GM19193 (cell line): ENCODE measurements around the gene COLEC12.

Experiments
- POLR2A ChIP-seq: IDR thresholded peaks from 4 replicates; pipeline ENCODE4 v1.6.1; 2011; ENCODE audit not compliant: insufficient read depth, insufficient read length; ENCODE audit errors: extremely low read depth

Gene COLEC12

DNA sequence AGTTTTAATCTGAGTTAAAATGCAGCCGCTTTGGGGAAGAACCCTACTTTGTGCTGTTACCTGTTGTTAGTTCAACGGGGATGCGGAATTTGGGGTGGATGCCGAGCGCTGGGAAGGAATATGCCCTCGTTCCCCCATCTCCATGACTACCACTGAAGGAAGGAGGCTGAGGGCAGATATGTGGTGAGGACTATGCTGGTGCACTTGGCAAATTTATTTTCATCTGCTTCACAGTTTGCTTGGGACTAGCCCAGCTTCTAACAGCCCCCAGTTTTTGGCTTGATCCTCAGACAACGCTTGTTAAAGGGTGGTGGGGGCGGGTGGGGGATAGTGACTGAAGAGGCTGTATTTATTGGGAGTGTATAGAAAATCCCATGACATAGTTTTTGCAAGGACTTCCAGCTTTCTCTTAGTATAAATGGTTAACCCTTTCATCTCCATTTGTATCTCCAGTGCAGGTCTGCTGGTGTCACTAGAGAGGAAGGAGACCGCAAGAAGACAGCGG is 100.8 kb downstream of the COLEC12 start:
- no peak for TF ChIP-seq POLR2A

DNA sequence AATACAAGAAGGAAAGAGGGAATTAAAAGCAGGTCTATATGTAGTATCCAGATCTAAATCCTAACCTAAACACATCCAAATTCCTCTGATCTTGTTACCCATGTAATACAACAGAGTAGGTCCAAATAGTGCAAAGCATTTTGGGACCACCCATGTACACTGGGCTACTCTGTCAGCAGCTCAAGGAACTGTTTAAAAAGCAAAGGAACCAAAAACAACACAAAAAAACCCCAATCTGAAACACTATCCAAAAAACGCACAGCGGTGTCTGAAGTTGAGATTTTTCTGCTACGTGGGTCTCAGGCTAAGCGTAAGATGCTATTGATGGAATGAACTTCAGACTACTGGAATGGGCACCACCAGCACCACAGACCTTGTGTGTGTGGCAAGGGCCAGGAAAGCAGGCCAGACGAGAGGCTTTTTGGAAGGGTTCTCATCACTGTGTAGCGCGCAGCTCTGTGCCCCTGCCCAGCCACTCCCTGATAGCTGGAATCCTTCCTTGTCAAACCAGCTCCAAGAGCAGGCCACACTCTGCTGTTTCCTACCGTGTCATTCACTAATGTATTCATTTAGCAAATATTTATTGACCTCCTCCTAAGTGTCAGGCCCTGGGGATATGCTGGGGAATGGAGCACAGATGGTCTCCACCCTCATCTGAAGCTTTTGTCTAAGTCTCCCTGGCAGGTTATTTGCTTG is 101.4 kb downstream of the COLEC12 start:
- TF ChIP-seq POLR2A, result no peak

DNA sequence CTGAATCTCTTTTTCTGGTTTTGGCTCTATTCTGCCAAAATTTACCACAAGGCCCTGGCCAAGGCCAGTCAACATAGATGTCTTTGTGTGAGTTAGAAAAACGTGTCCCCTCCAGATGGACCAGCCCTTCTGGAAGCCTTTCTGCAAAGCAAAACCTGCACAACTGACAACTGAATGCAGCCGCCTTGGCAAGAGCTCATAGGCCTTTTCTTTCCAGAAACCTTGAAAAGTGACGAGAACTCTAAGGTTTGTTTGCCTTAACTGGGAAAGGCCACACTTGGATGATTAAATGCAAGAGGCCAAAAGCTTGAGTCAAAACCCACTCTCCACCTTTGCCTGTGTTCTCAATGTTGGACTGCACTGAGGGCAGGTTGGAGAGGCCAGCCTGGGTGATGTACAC is 103.9 kb downstream of the COLEC12 start:
- no peak for TF ChIP-seq POLR2A

DNA sequence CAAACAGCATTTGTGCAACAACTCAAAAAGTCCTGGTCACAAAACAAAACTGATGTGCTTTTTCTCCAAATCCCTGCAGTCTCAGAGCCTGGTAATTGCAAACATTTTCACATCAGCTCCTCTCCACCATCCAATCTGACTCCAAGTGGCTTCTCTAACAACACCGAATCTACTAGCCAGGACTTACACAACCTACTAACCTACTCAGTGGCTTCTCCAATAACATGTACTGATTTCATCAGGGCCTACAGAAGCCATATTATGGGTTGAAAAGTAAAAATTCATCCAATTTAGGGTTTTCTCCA is 104.3 kb downstream of the COLEC12 start:
- no peak for TF ChIP-seq POLR2A

DNA sequence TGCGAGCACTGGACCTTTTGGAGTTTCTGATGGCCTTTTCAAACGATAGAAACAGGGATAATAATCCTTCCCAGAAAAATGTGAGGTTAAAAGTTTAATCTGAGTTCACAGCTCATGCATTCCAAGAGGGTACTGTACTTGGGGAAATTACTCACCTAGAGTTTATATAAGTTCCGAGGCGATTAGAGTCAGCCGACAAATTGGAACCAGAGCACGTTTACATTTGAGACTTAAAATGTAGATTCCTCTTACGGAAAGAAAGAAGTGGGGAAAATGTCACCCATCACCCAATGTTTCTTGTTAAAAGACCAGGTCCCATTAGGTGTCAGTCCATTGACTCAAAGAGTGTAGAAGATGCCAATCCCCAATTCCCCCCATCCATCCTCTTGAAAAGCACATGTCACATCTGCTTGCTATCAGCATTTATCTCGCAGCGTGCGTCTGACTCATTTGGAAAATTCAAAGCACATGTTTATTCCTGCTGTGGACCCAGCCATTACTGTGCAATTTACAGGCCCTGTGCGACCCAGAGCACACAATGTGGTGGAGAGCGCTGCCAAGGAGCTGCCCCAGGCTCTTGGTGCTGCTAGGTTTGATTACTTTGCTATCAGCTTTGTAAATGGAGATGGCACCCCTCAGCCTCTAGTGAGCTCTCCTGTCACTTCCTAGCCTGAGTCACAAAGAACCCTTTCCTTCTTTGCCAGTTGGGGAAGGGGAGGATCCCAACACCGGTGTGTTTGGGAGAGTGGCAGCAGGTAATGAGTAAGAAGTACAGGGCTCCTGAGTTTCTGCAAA is 104.8 kb downstream of the COLEC12 start:
- no peak for TF ChIP-seq POLR2A

DNA sequence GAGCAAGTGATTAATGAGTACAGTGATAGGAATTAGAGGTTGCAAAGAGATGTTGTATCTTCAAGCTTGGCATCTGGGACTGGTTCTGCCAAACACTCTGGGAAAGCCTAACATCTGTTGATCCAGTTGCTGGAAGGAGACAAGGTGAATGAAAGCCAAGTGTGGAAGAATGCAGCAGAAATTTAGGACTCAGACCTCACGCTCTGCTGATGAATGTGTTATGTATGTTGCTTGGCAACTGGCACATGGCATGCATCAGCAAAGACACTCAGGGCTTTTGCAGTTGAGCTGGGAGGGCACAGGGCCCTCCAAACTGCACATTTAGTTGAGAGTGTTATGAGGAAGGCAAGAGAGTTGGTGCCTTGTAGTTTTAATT is 105.5 kb downstream of the COLEC12 start:
- no peak for TF ChIP-seq POLR2A

DNA sequence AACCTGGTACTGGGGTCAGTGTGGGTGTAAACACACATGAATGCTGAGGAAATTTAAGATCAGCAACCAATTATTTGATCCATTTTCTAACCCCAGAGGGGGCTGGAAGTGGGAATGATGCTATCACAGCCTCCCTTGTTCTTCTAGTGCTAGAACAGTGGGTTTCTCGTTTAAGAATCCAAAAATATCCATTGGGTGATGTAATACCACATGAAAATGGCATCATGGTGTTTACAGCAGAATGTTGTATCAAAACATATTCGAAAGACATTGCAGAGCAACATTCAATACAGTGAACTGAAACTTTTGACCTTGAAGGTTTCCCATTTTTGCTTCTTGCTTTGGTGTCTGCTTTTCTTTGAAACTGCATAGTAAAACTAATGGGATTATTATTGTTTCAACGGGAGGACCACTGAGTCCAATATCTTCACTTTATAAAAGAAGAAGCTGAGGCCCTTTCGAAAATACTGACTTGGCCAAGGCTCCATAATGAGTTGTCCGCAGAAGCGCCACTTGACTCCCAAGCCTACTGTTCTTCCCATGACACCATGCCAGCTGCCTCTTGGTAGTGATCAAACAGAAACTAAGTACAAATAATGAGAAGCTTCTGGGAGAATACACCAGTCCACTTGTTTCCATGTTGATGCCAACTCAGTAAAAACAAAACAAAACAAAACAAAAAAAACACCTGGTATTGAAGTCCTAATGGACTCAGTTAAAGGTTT is 106.1 kb downstream of the COLEC12 start:
- TF ChIP-seq POLR2A, result no peak

DNA sequence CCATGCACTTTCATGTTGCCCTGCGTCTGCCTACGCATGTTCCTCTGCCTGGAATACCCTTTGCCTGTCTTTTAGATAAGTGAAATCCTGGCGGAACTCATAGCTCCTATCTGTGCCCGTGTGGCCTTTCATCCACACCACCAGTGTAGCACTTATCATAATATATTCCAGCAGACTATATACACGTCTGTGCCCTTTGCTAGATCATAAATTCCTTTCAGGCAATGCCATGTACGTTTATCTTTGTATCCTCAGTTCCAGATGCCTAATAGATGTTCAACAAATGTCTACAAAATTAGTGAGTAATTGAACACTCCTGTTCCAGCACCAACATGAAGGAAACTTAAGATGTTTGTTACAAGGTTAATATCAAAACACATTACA is 106.9 kb downstream of the COLEC12 start:
- TF ChIP-seq POLR2A, result no peak

DNA sequence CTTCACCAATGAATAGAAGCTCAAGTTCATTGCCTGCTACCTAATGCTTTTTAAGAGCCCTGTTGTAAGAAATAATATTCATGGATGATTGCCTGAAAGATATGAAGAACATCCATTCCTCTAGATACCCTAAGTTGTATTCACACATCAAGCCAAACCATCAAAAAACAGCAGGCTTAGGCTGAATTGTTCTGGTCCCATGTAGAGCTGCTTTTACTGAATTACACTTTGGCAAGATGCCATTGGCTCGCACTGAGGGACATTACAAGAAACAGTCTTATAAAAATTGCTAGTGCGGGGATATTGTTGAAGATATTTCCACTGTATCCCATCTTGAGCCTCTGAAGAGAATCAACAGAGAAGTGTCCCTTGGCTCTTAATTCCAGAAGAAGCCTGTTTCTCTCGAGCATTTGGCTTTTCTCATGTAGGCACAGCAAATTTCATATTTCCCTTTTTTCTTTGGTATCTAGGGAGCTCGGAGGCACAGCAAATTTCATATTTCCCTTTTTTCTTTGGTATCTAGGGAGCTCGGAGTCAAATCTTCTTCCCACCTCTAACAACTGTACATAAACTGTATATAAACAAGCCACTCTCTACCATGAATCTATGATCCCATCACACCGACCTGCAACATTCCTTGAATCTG is 107.5 kb downstream of the COLEC12 start:
- TF ChIP-seq POLR2A, result no peak

DNA sequence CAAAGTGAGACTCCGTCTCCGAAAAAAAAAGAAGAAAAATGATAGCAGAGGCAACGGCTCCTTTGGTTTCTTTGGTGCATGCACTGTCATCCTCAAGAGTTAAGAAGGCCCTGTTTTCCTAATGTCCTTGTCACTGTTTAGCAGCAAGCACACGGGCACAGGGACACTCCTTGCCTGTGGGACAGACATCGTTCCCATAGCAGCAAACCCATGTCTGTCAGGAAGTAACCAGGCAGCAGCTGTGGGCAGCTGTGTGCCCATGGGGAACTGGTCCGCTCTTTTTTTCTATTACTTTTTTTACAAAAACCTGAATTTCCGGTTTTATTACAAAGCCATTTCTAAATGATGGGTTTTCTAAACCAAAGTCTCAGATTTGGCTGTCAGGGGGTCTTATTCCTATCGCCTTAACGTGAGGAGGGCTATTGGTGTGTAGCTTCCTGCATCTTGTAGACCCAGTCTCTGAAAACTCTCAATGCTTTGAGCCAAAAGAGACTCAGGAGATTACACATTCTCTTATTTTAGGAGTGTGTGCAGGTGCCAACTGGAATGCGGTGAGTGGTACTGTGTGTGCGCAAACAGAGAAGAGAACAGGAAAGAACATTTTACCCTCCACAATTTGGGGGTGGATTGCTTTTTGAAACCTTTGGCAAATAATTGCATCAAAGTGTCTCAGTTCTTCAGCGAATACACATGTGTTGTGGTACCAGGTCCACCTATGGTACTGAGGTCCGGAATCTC is 109.6 kb downstream of the COLEC12 start:
- TF ChIP-seq POLR2A, result no peak

DNA sequence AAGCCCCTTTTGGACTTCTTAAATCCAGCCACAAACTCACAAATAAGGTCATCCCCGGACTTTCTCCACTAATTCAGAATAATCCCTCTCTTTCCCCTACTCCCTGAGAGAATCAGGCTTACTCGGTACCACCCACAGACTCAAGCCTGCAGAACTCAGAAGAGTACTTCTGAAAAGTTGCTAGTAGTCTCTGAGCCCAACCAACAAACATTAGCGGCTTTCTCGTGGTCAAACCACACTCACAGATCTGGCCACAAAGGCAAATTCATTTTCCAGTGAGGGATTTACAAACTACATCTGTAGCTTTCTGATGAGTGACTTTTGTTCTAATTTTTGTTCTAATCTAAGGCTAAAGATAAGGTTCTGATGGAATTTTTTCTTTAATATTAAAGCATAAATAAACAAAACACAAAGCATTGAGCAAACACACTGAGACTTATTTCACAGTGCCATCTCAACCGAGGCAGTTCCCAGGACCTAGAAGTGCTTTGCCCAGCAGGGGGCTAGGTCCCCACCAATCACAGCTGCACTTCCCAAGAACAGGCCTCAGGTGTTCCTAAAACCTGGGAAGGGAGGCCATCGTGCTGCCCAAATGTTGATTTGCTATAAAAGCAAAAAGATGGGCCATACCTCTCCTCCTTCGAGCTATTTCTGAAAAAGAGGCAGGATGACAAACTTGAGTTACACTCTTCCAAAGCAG is 110.7 kb downstream of the COLEC12 start:
- no peak for TF ChIP-seq POLR2A

DNA sequence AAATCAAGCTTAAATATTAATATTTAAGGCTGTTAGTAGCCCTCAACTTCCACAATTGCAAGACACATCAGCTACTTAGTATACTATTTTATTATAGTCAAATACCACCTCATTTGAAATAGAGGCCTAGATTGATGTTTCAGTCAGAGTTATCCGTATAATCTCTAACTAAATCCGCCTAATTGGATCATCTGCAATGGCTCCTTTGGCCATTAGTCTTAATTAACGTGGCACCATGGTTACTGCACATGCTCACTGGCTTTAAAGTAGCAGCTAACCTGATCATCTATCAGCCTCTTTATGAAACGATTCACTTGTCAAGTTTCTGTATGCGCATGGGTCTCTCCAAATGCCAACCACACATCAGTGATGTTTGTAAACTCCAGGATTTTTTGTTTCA is 112.3 kb downstream of the COLEC12 start:
- TF ChIP-seq POLR2A, result no peak

DNA sequence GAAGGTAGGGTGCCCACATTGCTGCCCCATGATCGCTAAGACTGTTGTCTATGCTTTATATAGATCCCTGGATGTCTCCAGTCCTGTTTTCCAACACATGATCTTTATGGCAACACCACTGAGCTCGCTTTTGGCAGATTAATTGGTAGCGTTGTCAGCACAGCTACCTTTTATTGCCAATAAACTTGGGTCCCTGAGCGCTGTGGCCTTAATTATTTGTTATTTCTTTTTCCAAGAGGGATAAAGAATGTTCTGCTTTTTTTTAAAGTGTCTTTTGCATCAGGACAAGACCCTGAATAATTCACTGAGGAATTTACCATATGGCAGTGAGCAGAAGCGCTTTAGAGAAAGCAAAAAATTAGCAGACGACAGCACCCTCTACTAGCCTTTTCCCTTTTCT is 113.5 kb downstream of the COLEC12 start:
- no peak for TF ChIP-seq POLR2A

DNA sequence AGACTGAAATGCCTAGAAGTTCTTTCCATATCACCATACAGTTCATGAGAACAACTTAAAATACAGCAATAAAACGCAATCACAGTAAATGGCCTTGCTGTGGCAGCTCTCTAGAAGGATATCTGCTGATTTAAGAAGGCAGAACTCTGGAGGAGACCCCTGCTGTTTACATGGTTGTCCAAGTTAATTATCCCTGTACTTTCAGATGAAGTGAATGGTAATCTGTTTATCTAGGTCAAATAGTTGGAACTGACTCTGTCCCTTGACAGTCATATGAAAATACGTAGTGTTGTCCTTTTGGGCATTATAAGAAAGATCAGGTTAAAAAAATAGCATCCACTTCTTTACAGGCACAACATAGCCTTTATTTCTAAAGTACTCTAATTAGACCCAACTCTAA is 115.6 kb downstream of the COLEC12 start:
- no peak for TF ChIP-seq POLR2A
